GM18951 (cell line): ENCODE measurements around the gene RRP9.
"Not testable (repeated sequence)": the region's sequence is repeated elsewhere in the genome, so short reads cannot be mapped to it uniquely, and the experiment has no call there.

Experiments used
- POLR2A ChIP-seq: IDR thresholded peaks from 4 replicates; pipeline ENCODE4 v1.6.1; 2011; ENCODE audit warnings: mild to moderate bottlenecking; ENCODE audit not compliant: insufficient read length, insufficient read depth; ENCODE audit errors: extremely low read depth
- in situ Hi-C: fragments of 300-500 bp; cut with MboI; formaldehyde crosslinking; loops from one replicate; pipeline ENCODE4 v1.12.0; 2022; ENCODE audit warnings: low sequenced_read_pairs, mixed read lengths, inconsistent platforms; ENCODE audit not compliant: unreplicated experiment

The RRP9 gene

GRCh38 chr3:51941798-51942602 is at the start of gene RRP9, which contains the start of gene PARP3:
TSS of gene RRP9 (minus strand) at chr3:51941904. CDS start at chr3:51941867, 37 bp downstream.
TSS of gene PARP3 (plus strand) at chr3:51942363. CDS start at chr3:51943356, 993 bp downstream.
- peak; percentile 67 for TF ChIP-seq POLR2A
- in situ Hi-C loops = no loop called here

GRCh38 chr3:51990501-51990971 is 48.8 kb upstream of the RRP9 start:
- in situ Hi-C loops = not testable (repeated sequence)

GRCh38 chr3:51988286-51989146 is 46.8 kb upstream of the RRP9 start:
- in situ Hi-C loops = no loop called here
- TF ChIP-seq POLR2A = peak; percentile 31

GRCh38 chr3:51987568-51987967 is 45.9 kb upstream of the RRP9 start:
- no peak for TF ChIP-seq POLR2A
- in situ Hi-C loops = no loop called here

GRCh38 chr3:51986010-51986947 is 44.6 kb upstream of the RRP9 start:
- in situ Hi-C loops = no loop called here
- TF ChIP-seq POLR2A = no peak

GRCh38 chr3:51985063-51985462 is 43.4 kb upstream of the RRP9 start:
- no peak for TF ChIP-seq POLR2A
- in situ Hi-C loops = no loop called here

- in situ Hi-C loops = no loop called here
- TF ChIP-seq POLR2A = no peak
These were observed 42.6 kb upstream of the RRP9 start for GRCh38 chr3:51984269-51984647.

GRCh38 chr3:51983578-51984268 is 42.0 kb upstream of the RRP9 start:
- no peak for TF ChIP-seq POLR2A
- in situ Hi-C loops = no loop called here

- TF ChIP-seq POLR2A = peak; percentile 81
- in situ Hi-C loops = no loop called here
These were observed 41.3 kb upstream of the RRP9 start, which contains the start of gene ACY1 for GRCh38 chr3:51982838-51983577. TSS of gene ACY1 (plus strand) at chr3:51983535. CDS start at chr3:51984065, 530 bp downstream.

- in situ Hi-C loops = no loop called here
- TF ChIP-seq POLR2A = no peak
These were observed 40.7 kb upstream of the RRP9 start for GRCh38 chr3:51982352-51982837.

GRCh38 chr3:51980253-51980652 is 38.5 kb upstream of the RRP9 start:
- no peak for TF ChIP-seq POLR2A
- in situ Hi-C loops = no loop called here
